ENCODE data around the gene METAP2. TPM values are rescaled to one million over a fixed set of nuclear protein-coding genes. Genes with fewer than 3 reads are reported as not detected.
A peak's percentile ranks its signal among the peaks of the same experiment; 100 is the strongest.

METAP2 gene
- polyA plus RNA-seq, 3 donors: 17.0 to 26.0 (median 19.9) TPM

GRCh38 chr12:95504140-95504539 lies 30.2 kb downstream of the METAP2 start:
- Mint-ChIP-seq H3K4me1 (no peaks in the 10 kb centered on the region), H3K4me3 (no peak overlapping the region), H3K27me3 (ENCODE audit: low read depth in 3 of 3) (no peaks in the 10 kb centered on the region), H3K9me3 (peaks cover 0 to 1% (median 0%) of the 10 kb centered on the region in 7 donors), H3K27ac (no peak overlapping the region), H3K36me3 (peaks cover 78 to 87% of the 10 kb centered on the region in 2 donors)
- H3K36me3 ChIP-seq (replicated peaks in 1 of 2; ENCODE audit: control insufficient read depth in 1 of 2, insufficient read depth in 2 of 2, low read length in 2 of 2): peaks cover 70 to 88% of the 10 kb centered on the region in 2 donors
- no peak overlapping the region for H3K4me2 ChIP-seq (replicated peaks; ENCODE audit: extremely low read depth, low read length, poor library complexity, severe bottlenecking)
- no peak overlapping the region for H2AFZ ChIP-seq (ENCODE audit: insufficient read depth, low read depth, low read length, poor library complexity, severe bottlenecking)
- no peaks in the 10 kb centered on the region for H3K4me1 ChIP-seq (ENCODE audit: control insufficient read depth in 1 of 2, insufficient read depth in 2 of 2, low read length in 2 of 2)
- no peak overlapping the region for H3K9ac ChIP-seq (ENCODE audit: insufficient read depth, low read length, poor library complexity, severe bottlenecking)
- H3K4me3 ChIP-seq (replicated peaks in 1 of 3; ENCODE audit: low read depth in 2 of 3, low read length in 3 of 3): no peak overlapping the region
- no peaks in the 10 kb centered on the region for H3K27me3 ChIP-seq (ENCODE audit: control insufficient read depth in 2 of 2, insufficient read depth in 2 of 2, low read length in 2 of 2)
- intact Hi-C loops (cut with micrococcal nuclease): no loop called here
- DNase-seq: no peak
- H4K20me1 ChIP-seq (ENCODE audit: insufficient read depth, low read length): no peaks in the 10 kb centered on the region
- H3K9me3 ChIP-seq (replicated peaks in 1 of 2; ENCODE audit: control insufficient read depth in 1 of 2, insufficient read depth in 1 of 2, low read length in 2 of 2): no peaks in the 10 kb centered on the region
- H3K79me2 ChIP-seq (ENCODE audit: insufficient read depth, low read length): no peaks in the 10 kb centered on the region
- no peak overlapping the region for H3K27ac ChIP-seq (ENCODE audit: low read depth in 1 of 2, low read length in 2 of 2)
- 100% methylated on average over 1 of the region's 4 CpGs for WGBS (ENCODE audit: insufficient coverage)
- no peak for TF ChIP-seq CTCF (IDR thresholded peaks at IDR 0.05)

GRCh38 chr12:95505039-95505438 lies 31.1 kb downstream of the METAP2 start:
- H3K27ac ChIP-seq (ENCODE audit: low read depth in 1 of 2, low read length in 2 of 2): no peak overlapping the region
- no peak overlapping the region for H3K4me3 ChIP-seq (replicated peaks in 1 of 3; ENCODE audit: low read depth in 2 of 3, low read length in 3 of 3)
- no peaks in the 10 kb centered on the region for H3K4me1 Mint-ChIP-seq
- no peaks in the 10 kb centered on the region for H3K27me3 Mint-ChIP-seq (ENCODE audit: low read depth in 3 of 3)
- H3K9ac ChIP-seq (ENCODE audit: insufficient read depth, low read length, poor library complexity, severe bottlenecking): no peak overlapping the region
- H3K36me3 Mint-ChIP-seq: peaks cover 76 to 87% of the 10 kb centered on the region in 2 donors
- TF ChIP-seq CTCF (IDR thresholded peaks at IDR 0.05): no peak
- no peak overlapping the region for H3K4me2 ChIP-seq (replicated peaks; ENCODE audit: extremely low read depth, low read length, poor library complexity, severe bottlenecking)
- H3K27me3 ChIP-seq (ENCODE audit: control insufficient read depth in 2 of 2, insufficient read depth in 2 of 2, low read length in 2 of 2): no peaks in the 10 kb centered on the region
- no peak overlapping the region for H2AFZ ChIP-seq (ENCODE audit: insufficient read depth, low read depth, low read length, poor library complexity, severe bottlenecking)
- peak overlapping the region in 2 of 7 donors; percentile 3 to 28 for H3K27ac Mint-ChIP-seq
- WGBS (ENCODE audit: insufficient coverage): 79% methylated on average over 5 of the region's 5 CpGs
- DNase-seq: no peak
- H3K9me3 Mint-ChIP-seq: peaks cover 0 to 1% (median 0%) of the 10 kb centered on the region in 7 donors
- peaks cover 70 to 88% of the 10 kb centered on the region in 2 donors for H3K36me3 ChIP-seq (replicated peaks in 1 of 2; ENCODE audit: control insufficient read depth in 1 of 2, insufficient read depth in 2 of 2, low read length in 2 of 2)
- no peak overlapping the region for H3K4me3 Mint-ChIP-seq
- no peaks in the 10 kb centered on the region for H3K79me2 ChIP-seq (ENCODE audit: insufficient read depth, low read length)
- H3K4me1 ChIP-seq (ENCODE audit: control insufficient read depth in 1 of 2, insufficient read depth in 2 of 2, low read length in 2 of 2): no peaks in the 10 kb centered on the region
- H4K20me1 ChIP-seq (ENCODE audit: insufficient read depth, low read length): no peaks in the 10 kb centered on the region
- H3K9me3 ChIP-seq (replicated peaks in 1 of 2; ENCODE audit: control insufficient read depth in 1 of 2, insufficient read depth in 1 of 2, low read length in 2 of 2): no peaks in the 10 kb centered on the region
- intact Hi-C loops (cut with micrococcal nuclease): no loop called here
